ENCODE data around the gene CCDC85A.

Gene CCDC85A

GRCh38 chr2:56192664-56193305, 9.0 kb downstream of the CCDC85A start:
- DNase-seq (ENCODE audit: low read depth, low spot score), result no peak

GRCh38 chr2:56195563-56195962, 11.8 kb downstream of the CCDC85A start:
- no peak for DNase-seq (ENCODE audit: low read depth, low spot score)

GRCh38 chr2:56197816-56198215, 14.0 kb downstream of the CCDC85A start:
- no peak for DNase-seq (ENCODE audit: low read depth, low spot score)

- DNase-seq (ENCODE audit: low read depth, low spot score), result no peak
These were observed 15.1 kb downstream of the CCDC85A start for GRCh38 chr2:56198936-56199335.

- no peak for DNase-seq (ENCODE audit: low read depth, low spot score)
These were observed 15.7 kb downstream of the CCDC85A start for GRCh38 chr2:56199492-56199891.

GRCh38 chr2:56202381-56203121, 18.8 kb downstream of the CCDC85A start:
- DNase-seq (ENCODE audit: low read depth, low spot score), result no peak

GRCh38 chr2:56204556-56204955, 20.8 kb downstream of the CCDC85A start:
- no peak for DNase-seq (ENCODE audit: low read depth, low spot score)

- DNase-seq (ENCODE audit: low read depth, low spot score), result no peak
These were observed 22.5 kb downstream of the CCDC85A start for GRCh38 chr2:56206250-56206649.

- no peak for DNase-seq (ENCODE audit: low read depth, low spot score)
These were observed 24.0 kb downstream of the CCDC85A start for GRCh38 chr2:56207760-56208159.

GRCh38 chr2:56208380-56208779, 24.6 kb downstream of the CCDC85A start:
- DNase-seq (ENCODE audit: low read depth, low spot score), result no peak

GRCh38 chr2:56209701-56210100, 25.9 kb downstream of the CCDC85A start:
- DNase-seq (ENCODE audit: low read depth, low spot score), result no peak

GRCh38 chr2:56210291-56210690, 26.5 kb downstream of the CCDC85A start:
- no peak for DNase-seq (ENCODE audit: low read depth, low spot score)

GRCh38 chr2:56211048-56211447, 27.3 kb downstream of the CCDC85A start:
- DNase-seq (ENCODE audit: low read depth, low spot score), result no peak

GRCh38 chr2:56215911-56216310, 32.1 kb downstream of the CCDC85A start:
- no peak for DNase-seq (ENCODE audit: low read depth, low spot score)

- no peak for DNase-seq (ENCODE audit: low read depth, low spot score)
These were observed 33.3 kb downstream of the CCDC85A start for GRCh38 chr2:56217106-56217505.

- DNase-seq (ENCODE audit: low read depth, low spot score), result no peak
These were observed 38.7 kb downstream of the CCDC85A start for GRCh38 chr2:56222481-56222880.

- DNase-seq (ENCODE audit: low read depth, low spot score), result no peak
These were observed 40.5 kb downstream of the CCDC85A start for GRCh38 chr2:56224316-56224715.

GRCh38 chr2:56227811-56228210, 44.0 kb downstream of the CCDC85A start:
- DNase-seq (ENCODE audit: low read depth, low spot score), result no peak

GRCh38 chr2:56229397-56230060, 45.7 kb downstream of the CCDC85A start:
- DNase-seq (ENCODE audit: low read depth, low spot score), result no peak

- DNase-seq (ENCODE audit: low read depth, low spot score), result no peak
These were observed 46.4 kb downstream of the CCDC85A start for GRCh38 chr2:56230156-56230555.

GRCh38 chr2:56231361-56231760, 47.6 kb downstream of the CCDC85A start:
- no peak for DNase-seq (ENCODE audit: low read depth, low spot score)

GRCh38 chr2:56232912-56233311, 49.1 kb downstream of the CCDC85A start:
- no peak for DNase-seq (ENCODE audit: low read depth, low spot score)

- no peak for DNase-seq (ENCODE audit: low read depth, low spot score)
These were observed 50.5 kb downstream of the CCDC85A start for GRCh38 chr2:56234241-56234640.
